ENCODE measurements around the gene MAST2.

GRCh38 chr1:45914836-45915235, 111.4 kb downstream of the MAST2 start:
- TF ChIP-seq, protein P1, sequence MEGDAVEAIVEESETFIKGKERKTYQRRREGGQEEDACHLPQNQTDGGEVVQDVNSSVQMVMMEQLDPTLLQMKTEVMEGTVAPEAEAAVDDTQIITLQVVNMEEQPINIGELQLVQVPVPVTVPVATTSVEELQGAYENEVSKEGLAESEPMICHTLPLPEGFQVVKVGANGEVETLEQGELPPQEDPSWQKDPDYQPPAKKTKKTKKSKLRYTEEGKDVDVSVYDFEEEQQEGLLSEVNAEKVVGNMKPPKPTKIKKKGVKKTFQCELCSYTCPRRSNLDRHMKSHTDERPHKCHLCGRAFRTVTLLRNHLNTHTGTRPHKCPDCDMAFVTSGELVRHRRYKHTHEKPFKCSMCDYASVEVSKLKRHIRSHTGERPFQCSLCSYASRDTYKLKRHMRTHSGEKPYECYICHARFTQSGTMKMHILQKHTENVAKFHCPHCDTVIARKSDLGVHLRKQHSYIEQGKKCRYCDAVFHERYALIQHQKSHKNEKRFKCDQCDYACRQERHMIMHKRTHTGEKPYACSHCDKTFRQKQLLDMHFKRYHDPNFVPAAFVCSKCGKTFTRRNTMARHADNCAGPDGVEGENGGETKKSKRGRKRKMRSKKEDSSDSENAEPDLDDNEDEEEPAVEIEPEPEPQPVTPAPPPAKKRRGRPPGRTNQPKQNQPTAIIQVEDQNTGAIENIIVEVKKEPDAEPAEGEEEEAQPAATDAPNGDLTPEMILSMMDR (IDR thresholded peaks at IDR 0.05), result no peak
- no peak for TF ChIP-seq POLR2AphosphoS5 (IDR thresholded peaks at IDR 0.05)

Measured in breast epithelium (tissue), 3 donors.